Skeletal muscle cell (primary cell): ENCODE results near the gene P2RY2.
A peak's percentile ranks its signal among the peaks of the same experiment; 100 is the strongest.

Experiments used
- DNase-seq: peaks from one replicate; pipeline ENCODE4 v3.0.0-alpha.2; 2010; ENCODE audit warnings: low read depth
- H3K4me3 ChIP-seq: 2 replicates; pipeline ENCODE4 v1.5.1; 2011; ENCODE audit warnings: low read depth, mild to moderate bottlenecking, control low read depth, low read length, moderate library complexity

P2RY2 gene

DNA sequence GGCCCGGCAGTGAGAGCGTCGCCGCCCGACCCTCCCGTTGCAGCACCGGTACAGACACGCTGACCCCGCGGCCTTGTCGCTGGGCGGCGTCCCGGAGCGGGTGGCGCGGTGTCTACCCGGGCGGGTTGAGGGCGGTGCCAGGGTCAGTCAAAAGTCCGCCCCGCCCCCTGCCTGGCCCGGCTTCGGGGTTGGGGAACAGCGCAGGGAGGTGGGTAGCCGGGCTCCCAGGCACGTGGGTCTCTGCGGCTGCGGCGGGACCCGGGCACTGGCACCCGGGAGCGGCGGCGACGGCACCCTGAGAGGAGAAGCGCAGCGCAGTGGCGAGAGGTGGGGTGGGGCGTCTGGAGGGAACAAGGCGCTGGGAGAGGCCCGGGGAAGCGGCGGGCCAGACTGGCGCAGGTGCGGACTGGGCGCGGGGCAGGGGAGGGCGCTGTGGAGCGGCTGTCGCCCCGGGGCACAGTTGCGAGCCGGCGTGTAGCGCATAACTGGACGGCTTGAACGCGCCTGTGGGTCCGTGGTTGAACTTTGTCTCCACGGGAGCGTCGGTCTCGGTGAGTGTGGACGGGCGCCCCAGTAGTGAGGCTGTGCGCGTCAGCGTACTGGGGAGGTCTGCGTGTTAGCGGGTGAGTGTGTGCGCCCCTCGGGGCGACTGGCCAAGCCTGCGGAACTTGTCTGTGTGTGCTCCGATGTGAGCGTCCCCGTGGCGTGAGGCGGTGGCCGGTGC is at the start of gene P2RY2:
Gene P2RY2, plus strand, starts transcription at position 176 of the 724 bp plus-strand sequence. CDS start 15,879 bp downstream, outside the sequence.
- H3K4me3 ChIP-seq = peak within 1 kb of the TSS; percentile 37
- no peak for DNase-seq

DNA sequence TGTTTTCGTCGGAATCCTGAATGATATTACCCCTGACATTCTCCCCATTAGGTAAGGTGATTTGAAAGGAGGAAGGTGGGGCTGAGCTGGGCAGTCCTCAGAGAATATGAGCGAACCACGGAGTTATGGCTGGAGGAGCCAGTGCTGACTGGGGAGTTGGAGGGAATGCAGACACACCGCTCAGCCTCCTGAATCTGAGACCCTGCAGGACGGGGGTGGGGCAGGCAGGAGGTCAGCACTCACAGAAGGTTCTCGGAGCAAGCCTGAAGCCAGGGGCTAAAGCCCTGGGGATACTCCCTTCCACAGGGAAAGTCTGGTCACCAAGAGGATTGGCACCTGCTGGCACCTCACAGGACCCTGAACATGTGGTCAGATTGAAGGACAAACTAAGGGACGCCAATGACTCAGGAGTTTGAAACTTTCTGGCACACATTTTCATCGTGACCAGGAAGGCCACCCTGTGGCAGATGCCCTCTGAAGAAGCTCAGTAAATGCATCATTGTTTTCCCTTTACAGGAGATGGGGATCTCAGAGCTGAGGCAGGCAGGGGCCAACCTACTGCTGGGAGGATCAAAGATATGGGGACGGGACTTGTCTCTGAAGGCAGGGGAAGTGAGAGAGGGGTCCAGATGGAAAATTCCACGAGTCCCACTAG is 49.0 kb upstream of the P2RY2 start:
- DNase-seq = no peak
- no peak overlapping the region for H3K4me3 ChIP-seq

DNA sequence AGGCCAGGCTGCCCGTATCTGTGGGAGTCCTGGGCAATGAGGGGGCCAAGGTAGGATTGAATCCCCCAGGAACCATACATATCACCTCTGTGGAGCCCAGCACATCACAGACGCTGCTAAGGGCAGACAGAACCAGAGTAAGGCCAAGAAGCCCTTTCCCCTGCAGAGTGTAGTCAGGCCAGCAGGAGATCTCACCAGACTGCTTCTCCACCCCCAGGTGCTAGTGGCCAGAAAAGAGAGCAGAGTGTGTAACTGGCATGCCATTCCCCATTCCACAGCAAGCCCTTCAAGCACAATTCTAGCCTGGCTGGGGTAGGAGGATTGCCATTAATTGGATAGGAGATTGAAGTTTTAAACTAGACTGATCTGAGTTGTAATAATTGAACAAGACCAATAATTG is 47.9 kb upstream of the P2RY2 start:
- no peak for DNase-seq

DNA sequence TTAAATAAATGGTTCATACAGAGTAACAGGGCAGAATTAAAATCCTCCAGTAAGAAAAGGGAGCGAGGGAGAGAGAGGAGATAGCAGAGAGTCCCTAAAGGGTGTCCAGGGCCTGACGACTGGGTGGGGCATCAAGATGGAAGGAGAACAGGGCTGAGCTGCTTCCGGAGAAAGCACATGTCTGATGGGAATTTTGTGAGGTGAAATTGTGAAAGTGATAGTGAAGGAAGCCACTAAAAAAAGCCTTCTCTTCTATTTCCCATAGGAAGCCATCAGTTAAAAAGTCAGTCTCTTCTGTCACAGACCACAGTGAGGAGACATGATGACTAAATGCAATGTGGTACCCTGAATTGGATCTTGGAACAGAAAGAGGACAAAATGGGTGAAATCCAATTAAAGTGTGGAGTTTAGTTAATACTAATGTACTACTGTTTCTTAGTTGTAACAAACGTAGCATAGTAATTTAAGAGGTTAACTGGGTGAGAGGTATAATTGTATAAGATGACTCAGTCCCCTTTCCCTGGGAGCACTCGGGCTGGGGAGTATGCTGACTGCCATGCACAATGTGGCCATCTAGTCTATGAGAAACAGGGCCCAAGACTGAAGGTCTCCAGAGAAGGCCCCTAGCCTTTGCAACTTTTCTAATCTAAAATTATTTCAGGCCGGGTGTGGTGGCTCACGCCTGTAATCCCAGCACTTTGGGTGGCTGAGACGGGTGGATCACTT is 46.5 kb upstream of the P2RY2 start:
- H3K4me3 ChIP-seq = no peak overlapping the region
- no peak for DNase-seq

More for the DNA sequence above, 47.9 kb upstream of the P2RY2 start:
- no peak overlapping the region for H3K4me3 ChIP-seq

DNA sequence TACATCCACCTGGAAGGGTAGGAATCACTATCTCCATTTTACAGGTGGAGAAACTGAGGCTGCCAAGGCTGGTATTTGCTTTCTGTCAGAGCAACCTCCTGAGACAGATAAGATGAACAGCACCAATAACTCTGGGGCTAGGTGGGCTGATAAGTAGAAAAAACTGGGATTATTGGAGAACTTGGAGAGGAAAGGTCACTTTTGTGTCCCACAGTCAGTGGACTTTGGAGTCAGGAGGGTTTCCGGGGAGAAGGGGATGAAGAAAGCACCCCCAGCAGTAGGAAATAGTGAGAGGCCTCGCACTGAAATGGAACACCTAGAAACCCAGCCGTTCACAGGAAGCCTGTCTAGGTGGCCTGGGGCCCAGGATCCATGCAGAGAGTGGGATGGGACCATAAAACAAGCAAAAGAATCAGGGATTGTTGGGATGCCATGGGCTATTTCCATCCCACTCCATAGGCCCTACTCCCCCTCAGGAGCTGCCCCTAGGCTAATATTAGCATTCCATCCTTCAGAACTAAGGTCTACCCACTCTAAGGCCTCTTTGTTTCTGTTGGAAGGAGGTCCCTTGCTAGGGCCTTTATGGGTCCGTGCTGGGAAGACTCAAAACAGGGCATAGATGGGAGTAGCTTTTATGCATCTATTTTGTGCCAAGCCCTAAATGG is 45.0 kb upstream of the P2RY2 start:
- no peak for DNase-seq

DNA sequence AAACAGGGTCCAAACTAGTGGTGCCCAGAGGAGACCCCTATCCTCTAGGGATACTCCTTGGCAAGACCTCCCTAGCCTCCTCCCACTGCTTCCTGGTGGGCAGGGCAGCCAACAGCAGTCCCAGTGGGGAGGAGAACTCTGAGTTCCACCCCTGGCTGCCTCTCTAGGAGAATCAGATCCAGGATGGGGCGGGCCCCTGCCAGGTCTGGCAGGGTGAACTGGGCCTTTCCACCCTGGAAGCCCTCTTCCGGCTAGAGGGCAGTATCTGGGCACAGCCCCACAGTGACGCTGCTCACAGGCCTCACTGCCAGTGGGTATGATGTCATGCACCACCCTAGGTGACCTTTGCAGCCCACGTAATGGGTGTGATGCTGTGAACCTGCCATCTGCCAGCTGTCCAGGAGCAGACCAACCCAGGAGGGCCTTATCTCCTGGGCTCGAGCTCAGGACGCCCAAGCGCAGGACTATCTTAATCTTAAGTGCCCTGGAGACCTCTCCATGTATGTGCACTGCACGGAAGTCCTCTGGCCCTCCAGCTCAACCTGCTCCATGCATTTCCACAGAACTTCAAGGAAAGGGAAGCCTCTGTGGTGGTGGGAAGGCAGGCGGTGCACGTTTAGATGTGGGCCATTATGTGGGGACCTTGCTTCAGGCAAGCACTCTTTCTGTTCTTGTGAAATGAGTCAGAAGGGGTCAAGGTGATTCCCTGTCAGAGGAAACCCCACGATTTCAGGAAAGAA is 44.2 kb upstream of the P2RY2 start:
- no peak for DNase-seq
- H3K4me3 ChIP-seq = no peak overlapping the region

More for the DNA sequence above, 45.0 kb upstream of the P2RY2 start:
- no peak overlapping the region for H3K4me3 ChIP-seq

DNA sequence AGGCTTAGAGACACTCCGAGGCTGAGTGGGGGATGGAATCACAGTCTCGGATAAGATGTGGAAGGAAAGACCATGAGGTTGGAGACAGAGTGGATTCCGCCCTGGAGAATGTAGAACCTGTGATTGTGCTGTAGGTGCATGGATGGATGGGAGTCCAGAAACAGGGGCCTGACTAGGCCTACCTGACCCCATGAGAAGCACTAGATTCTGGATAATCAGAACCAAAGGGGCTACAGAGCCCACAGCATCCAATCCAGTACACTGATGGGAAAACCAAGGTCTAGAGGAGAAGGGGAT is 43.6 kb upstream of the P2RY2 start:
- H3K4me3 ChIP-seq = no peak overlapping the region
- no peak for DNase-seq

DNA sequence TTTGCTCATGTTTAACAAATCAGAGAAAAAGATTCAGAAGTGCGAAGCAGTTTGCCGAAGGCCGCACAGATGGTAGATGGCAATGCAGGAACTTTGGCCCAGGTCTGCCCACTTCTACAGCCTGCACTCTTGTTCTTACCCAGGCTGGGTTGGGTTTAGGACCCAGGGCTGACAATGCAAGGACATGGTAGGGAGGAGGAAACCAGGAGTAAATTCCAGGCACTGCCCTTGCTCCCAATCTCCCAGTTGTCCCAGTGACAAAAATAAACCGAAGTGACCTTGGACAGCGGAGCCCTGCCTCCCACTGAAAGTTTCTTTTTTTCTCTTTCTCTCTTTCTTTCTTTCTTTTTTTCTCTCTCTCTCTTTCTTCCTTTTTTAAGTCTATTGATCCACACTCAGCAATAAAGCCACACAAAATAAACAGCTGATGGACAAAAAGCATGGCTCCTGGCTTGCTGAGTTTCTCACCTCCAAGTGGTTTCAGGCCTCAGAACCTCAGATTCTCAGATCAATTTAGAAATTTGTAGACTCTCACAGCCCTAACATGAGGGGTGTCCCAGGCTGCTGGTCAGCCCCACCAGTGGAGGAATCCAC is 42.4 kb upstream of the P2RY2 start:
- DNase-seq = no peak
- H3K4me3 ChIP-seq = no peak overlapping the region

DNA sequence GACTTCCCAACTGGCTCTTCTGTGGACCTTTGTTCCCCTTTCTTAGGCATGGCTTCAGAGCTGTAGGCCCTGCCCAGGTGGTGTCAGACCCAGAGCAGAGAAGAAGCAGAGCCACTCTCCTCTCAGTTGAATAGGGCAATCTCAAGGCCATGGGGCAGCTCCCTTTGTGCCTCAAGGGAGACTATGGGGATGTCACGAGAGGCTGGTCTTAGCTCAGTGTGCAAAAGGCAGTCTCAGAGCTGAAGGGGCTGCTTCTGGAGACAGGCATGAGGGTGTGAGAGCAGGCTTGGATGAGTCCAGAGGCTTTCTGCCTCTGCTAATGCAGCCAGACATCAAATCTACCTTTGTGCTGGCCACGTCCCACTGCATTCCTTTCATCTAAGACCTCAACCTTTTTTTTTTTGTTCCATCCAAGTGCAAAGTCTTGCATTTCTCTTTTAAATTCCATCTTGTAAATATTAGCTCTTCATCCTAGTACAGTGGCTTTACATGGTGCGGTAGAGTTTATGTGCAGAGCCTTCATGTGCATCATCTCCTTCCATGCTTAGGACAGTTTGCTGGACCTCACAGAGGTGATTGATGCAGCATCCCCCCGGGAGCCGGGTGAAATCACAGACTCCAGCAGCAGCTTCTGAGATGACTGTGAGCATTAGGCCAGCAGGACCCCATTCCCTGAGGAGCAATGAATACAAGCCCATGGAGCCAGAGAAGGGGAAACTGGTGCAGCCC is 41.8 kb upstream of the P2RY2 start:
- no peak overlapping the region for H3K4me3 ChIP-seq
- no peak for DNase-seq

DNA sequence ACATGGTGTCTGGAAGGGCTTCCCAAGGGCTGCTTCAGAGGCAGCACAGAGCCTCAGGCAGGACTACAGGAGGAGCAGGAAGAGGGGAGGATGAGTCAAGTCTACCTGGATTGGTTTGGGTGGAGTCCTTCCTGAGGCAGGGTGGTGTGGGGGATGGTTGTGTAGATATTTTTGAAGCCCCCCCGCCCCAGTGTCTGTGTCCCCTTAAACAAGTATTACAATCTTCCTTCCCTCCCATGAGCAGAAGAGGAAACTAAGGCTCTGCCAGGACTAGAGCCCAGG is 41.3 kb upstream of the P2RY2 start:
- no peak overlapping the region for H3K4me3 ChIP-seq
- DNase-seq = no peak

DNA sequence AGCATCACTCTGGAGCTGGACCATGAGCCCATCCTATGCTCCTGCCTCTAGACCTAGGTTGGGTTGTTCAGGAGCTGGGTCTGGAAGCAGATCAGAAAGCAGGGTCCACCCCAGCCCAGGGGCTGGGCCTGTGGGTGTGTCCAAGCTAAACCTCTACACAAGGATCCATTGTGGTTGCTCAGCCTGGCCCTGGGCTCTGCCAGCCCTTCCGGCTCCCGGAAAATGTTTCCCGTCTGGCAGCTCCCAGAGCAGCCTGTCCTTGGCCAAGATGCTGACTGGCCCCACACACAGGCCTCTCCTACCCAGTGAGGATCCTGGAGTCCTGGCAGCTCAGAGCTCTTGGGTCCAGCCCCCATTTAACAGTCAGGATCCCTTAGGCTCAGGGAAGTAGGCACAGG is 40.7 kb upstream of the P2RY2 start:
- no peak for DNase-seq
- no peak overlapping the region for H3K4me3 ChIP-seq

DNA sequence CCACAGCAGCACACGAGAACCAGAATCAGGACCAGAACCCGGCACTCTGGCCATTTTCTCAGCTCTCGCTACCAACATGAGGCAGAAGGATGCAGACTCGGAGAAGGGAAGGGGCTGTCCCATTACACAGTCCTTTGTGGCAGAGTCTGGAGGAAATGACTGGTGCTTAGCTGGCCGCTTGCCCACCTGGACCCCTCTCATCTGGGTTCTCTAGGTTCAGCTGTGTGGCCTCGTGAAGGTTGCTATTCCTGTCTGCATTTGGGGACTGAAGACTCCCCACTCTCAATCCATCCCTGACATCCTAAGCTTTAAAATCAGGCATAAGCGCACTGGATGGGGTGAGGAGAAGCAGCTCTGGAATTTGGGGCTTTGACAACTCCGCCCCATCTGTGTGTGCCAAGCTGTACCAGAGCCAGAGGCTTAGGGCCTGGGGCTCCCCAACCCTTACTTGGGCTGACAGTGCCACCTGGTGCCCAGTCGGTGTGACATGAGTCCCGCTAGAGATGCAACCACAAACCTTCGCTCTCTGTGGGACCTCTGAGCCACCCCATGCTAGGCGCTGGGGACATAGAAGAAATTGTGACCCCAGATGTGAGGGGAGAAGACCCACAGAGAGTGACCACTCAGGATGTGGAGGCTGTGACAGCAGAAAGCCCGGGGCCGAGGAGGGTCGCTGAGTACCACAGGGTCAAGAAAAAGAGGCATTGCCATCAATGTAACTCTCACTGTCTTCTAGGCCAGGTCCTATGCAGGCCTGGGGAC is 40.1 kb upstream of the P2RY2 start:
- peak; percentile 37 for DNase-seq

DNA sequence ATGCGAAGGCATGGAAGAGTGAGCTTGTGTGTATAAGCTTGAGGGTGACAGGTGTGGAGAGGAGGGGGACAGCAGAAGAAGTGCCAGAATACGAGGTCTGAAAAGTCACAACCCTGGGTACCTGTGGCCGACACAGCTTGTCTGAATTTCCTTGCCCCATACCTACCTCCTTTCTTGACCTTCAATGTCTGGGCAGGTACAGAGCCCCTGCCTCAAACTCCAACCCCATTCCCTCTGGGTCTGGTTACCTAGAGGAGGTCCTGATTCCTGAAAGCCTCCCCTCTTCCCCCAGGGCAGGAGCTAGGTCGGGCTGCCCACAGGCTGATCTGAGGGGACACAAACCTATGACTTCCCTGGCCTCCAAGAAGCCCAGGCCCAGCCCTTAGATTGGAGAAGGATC is 39.4 kb upstream of the P2RY2 start:
- H3K4me3 ChIP-seq = no peak overlapping the region
- no peak for DNase-seq

More for the DNA sequence above, 40.1 kb upstream of the P2RY2 start:
- H3K4me3 ChIP-seq = no peak overlapping the region

DNA sequence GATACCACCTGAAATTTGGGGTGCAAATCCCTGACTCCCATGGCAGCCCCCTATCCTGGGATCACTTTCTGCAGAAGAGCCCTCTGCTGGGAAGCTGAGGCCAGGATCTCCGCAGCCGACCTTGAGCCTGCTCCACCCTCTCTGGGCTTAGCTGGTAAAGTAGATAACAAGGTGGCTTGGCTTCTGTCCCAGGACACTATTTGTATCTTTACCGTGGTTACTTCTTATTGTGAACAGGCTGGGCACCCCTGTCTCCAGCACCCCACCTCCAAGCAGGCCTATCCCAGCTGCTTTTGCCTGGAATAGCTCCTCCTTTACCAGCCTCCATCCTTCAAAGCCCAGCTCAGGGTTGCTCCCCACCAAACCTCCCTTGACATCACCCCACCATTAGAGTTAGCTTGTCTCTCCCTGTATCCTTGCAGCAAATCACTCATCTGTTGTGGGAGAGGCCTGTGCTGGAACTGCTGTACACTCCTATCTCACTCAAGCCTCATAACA is 35.2 kb upstream of the P2RY2 start:
- H3K4me3 ChIP-seq = no peak overlapping the region
- no peak for DNase-seq

DNA sequence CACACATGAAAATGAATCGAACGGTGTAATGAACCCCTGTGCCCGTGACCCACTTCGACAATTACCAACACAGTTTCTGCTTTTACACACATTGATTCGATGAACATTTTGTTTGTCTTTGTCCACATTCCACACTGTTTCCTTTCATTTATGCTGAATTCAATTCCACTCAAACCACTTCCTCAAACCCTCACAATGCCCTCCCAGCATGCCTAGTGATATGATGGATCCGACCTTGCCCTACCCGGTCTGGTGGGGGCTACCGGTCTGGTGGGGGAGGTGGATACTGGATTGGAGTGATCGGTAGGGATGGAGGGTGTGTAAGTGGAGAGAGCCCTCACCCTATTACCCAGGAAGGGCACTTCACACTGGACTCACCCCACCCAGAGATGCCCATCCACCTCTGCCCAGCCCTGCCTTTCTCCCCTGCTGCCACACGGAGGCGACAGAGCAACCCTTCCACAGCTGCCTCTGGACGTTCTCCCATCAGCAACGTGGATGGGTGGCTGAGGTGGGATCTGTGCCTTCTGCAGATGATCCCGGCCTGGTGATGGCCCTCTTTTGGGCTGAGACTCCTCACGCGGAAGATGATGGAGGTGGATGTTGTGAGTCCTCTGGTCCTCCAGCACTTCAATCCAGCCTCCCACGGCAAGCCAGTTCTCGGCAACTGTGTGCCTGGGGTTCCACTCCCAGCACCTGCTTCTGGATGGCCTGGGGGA is 33.0 kb upstream of the P2RY2 start:
- no peak overlapping the region for H3K4me3 ChIP-seq
- DNase-seq = no peak

DNA sequence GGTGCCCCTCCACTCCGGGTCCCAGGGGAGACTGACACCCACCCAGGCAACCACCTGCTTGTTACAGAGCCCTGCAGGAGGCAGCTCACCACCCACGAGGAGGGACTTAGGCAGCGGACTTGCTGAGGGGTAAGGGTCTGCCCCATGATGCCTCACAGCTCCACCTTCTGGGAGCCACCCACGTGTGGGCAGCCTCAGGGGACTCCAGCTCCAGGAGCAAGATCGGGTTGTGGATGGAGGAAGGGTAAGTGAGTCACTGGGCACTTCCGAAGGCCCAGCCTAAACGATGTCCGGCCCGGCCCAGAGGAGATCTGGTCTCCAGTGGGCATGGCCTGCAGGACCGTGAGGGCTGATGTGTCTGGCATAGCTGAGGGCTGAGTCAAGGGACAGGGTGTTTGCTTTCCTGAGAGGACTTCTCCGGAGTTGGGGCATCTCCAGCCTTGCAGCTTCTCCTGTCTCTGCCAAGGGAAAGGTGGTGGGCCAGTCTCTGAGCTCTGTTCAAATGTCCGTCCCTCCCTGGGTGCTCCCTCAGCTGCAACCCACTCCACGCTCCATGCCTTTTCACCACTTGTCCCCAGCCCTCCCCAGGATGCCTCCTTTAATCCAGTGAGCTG is 32.3 kb upstream of the P2RY2 start:
- peak; percentile 11 for DNase-seq
- H3K4me3 ChIP-seq = no peak overlapping the region

DNA sequence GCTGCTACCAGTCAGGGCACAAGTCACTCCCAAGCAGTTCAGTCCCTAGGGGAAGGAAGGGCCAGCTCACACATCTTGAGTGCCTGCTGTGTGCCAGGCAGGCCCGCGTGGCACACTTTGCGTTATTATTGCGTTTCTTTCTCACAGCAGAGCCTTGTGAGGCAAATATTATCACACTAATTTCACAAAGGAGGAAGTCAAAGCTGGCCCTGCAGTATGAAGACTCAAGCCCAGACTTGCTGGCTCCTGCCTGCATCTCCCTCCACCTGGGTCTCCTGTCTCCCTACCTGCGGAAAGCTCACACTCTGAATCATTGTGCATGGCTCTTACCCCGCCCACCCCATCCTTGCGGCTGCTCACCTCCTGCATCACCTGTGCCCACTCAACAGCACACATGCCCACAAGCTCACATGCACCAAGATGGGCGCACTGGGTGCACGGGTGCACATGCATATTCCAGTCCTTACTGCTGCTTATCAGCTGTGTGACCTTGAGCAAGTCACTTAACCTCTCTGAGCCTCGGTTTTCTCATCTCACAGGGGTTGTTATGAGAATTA is 31.7 kb upstream of the P2RY2 start:
- no peak overlapping the region for H3K4me3 ChIP-seq
- no peak for DNase-seq
